ENCODE results near the gene LRP6.
"Not testable (repeated sequence)": the region's sequence is repeated elsewhere in the genome, so short reads cannot be mapped to it uniquely, and the experiment has no call there.

Gene LRP6

DNA sequence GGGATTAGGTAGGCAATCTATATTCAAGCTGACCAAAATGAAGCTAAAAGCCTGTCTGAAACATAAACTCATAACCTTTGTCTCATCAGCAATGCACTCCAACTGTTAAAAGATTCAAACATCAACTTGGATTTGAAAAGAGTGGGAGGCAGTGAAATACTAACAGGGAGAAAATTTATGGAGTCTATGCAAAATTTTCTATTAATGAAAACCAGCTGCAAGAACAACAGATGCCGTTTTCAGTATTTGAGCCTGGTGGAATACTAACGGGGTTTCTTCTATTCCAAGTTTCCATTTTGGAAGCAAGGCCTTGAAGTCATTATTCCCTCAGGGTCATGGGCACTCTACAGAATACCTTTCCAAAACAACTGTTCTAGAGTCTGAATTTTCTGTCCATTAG, 88.3 kb downstream of the LRP6 start:
- no peak for DNase-seq

DNA sequence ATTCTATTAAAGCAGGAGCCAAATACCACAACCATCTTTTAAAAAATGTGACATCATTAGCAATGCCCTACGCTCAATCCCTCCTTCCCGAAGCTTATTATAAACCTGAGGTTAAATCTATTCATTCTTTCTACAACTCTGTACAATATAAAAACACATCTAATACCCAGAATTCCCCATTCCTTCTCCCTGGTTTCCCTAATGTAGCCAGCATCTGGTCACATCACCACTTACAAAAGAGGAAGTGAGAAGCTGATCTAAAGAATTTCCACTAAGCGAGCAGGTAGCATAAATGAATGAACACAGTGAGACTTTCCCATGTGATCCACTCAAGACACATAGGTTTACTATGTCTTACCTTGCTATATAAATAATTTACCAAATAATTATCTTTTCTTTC, 90.4 kb downstream of the LRP6 start:
- no peak for DNase-seq

GRCh38 chr12:12171991-12172511, 94.8 kb downstream of the LRP6 start:
- DNase-seq, result no peak

GRCh38 chr12:12167847-12168246, 99.0 kb downstream of the LRP6 start:
- DNase-seq, result no peak

GRCh38 chr12:12166751-12167150, 100.1 kb downstream of the LRP6 start:
- DNase-seq, result no peak

DNA sequence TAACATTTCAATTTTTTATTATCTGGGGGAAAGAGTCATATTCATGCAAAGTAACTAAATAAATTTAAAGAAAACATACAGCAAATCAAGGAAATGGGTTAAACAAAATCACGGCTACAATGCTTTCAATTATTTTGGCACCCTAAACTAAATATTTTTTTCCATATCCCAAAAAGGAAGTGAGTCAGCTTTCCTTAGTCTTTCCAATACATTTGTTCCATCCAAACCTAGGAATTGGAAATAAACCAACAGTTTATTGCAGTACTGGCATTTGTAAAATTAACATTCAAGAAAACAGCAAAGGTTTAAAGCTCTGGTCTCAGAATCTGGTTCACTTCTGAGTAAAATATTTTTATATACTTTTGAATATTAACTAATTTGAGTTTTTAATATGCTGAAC, 106.9 kb downstream of the LRP6 start:
- no peak for DNase-seq

DNA sequence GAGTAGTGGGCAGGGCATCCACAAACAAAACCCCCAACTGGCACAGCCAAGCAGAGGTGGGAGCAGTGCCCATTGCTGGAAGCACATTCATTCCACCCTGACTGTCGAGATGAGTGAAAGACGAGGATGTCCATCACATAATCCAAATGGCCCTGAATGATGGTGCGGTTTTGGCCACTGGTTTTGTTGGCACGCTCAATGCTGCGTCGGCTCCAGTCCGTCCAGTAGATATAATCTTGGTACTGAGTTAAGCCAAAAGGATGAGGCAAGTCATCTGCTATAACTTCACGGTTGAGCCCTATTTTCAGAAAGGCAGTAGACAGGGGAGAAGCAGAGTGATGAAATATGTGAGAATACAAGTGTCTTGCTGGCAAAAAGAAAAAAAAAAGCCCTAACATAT, 108.0 kb downstream of the LRP6 start:
- DNase-seq, result no peak

DNA sequence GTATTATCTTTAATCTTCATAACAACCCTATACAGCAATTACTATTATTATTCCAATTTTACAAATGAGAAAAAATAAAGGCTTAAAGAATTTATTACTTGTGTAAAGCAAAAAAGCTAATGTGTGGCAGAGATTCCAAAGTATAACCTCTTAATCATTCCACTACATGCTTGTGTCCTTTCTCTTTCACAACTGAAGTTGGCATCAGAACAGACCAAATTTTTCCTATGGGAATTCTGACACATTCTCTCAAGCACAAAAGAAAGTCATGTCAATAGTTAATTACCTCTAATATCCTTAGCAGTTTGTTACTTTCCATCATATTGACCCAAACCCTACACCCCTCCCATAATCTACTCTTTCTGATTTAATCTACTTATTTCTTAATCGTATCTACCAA, 109.4 kb downstream of the LRP6 start:
- DNase-seq, result no peak

DNA sequence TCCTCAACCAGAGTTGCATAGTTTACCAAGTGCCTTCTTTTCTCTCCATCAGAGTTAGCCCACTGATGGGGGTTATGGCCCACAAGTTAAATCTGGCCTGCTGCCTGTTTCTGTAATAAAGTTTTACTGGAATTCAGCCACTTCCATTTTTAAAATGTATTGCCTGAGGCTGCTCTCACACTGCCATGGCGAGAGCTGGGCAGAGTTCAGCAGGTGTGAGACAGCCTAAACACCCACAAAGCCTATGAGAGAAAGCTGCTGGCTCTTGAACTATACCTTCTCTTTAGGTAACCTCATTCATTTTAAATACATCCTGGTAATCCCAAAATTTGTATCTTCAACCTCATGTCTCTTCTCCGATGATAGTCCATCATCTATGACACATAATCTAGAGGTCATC, 110.0 kb downstream of the LRP6 start:
- DNase-seq, result no peak

DNA sequence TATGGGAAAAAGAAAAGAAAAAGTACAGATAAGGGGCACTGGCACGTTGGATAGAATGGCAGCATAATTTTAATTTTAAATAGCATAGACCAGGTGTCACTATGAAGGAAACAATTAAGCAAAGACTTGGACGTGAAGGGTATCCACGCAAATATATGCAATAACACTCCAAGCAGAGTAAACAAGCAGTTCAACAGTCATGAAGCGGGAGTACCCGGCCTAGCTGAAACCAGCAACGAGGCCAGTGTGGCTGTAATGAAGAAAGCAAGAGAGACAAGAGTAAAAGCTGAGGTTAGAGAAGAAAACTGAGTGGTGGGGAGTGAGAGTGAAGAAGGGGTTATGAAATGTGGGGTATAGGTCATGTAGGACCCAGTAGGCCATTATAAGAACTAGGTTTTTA, 110.7 kb downstream of the LRP6 start:
- no peak for DNase-seq

DNA sequence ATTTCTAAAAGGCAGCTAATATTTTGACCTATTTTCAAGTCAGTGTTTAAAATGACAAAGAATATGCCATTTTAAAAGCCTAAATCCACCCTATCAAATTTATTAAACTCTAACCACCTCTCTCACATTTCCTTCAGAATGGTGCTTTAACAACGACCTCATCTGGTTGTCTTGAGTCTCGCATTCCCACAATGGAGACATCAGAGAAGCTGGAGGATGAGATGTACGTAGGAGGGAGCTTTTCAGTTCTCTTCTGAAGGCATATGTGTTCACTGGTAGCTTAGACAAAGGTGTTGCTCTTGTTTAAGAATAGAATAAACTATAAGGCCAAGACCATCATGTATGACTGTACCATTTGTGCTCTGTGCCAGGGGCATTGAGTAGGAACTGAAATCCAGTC, 113.2 kb downstream of the LRP6 start:
- no peak for DNase-seq

GRCh38 chr12:12147111-12147510, 119.7 kb downstream of the LRP6 start:
- no peak for DNase-seq

GRCh38 chr12:12144531-12144930, 122.3 kb downstream of the LRP6 start:
- not testable (repeated sequence) for DNase-seq

- DNase-seq, result no peak
Observed at GRCh38 chr12:12141000-12141399, 125.8 kb downstream of the LRP6 start.

- no peak for DNase-seq
Observed at GRCh38 chr12:12138203-12139154, 128.4 kb downstream of the LRP6 start.

DNA sequence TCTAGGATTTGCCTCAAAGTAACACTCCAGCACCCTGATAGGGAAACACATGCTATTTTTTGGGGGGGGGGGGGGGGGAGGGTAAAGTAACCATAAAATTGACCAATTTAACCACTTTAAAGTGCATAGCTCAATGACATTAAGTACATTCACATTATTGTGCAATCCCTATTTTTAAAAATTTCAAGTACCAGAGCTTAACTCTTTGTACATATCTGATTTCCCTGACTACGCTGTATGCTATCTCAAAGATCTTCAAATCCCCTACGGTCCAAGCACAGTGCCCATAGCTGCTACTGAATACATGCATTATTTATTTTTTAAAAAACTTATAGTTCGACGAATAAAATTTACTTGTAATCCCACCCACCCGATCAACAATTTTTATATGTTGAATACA, 133.1 kb downstream of the LRP6 start:
- no peak for DNase-seq

- no peak for DNase-seq
Observed at GRCh38 chr12:12133259-12133658, 133.6 kb downstream of the LRP6 start.

DNA sequence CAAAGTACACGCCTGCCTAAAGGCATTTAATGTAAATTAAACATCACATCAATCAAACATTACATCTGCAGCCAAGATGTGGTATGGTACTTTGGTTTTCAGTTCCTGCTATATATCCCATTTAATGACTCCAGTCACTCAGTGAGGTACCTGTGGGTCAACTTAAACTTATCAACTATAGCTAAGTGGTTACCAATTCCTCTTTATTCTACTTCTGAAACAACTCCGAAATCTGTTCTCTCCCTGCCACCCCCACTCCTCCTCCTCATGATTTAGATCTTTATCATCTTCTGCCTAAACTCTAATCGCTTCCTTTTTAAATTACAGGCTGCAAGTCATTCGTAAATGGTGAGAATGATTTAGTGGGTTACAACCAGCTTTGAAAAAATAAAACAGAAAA, 138.2 kb downstream of the LRP6 start:
- DNase-seq, result no peak

GRCh38 chr12:12127304-12127703, 139.5 kb downstream of the LRP6 start:
- no peak for DNase-seq

DNA sequence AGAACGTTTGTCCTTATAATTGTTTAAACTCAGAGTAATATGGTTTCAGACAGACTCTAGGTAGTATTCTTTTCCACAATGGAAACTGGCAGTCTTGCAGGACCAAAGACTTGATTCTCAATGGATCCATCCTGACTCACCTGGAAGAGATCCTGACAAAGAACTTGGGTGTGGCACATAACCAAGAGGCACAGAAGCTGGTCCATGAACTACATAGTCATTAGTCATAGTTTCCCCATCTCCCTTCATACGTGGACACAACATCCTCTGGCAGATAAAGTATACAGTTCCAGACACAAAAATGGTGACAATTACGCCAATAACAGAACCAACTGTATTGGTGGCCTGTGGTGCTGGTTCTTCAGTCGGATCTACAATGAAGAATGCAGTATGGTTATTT, 140.3 kb downstream of the LRP6 start:
- DNase-seq, result no peak

- no peak for DNase-seq
Observed at GRCh38 chr12:12123036-12123604, 143.7 kb downstream of the LRP6 start.

DNA sequence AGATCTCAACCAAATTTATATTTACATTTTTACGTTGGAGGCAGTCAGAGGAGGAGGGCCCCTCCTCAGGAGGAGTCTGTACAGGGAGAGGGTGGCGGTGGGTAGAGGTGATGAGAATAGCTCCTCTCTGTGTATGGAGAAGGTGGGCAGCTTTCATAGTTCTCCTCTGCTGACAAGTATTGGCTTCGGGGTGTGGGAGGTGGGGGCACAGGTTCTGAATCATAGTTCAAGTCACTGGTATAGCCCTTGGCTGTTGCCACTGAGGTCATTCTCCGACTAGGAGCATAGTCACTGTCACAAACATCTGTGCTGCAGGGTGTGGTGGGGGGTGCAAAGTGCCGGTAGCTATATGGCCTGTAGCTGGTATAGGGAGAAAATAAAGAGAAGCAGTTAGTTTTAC, 145.8 kb downstream of the LRP6 start:
- no peak for DNase-seq

DNA sequence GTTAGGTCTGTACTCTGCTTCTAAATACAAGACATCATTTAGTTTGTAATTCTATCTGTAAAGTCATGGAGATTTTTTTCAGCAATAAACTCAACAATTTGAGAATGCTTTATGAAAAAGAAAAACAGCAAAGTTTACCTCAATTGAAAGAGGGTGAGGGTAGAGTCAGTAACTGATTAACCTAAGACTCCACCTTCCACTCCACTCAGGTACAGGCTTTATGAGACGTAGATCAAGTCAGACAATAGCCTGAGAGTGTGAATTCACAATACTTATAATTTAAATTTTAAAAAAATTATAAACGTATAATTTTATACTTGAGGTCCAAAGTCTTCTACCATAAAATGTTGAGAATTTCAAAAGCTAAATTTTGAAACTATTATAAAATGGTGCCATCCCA, 150.2 kb downstream of the LRP6 start:
- DNase-seq, result no peak

GRCh38 chr12:12115514-12115913, 151.3 kb downstream of the LRP6 start:
- DNase-seq, result no peak

All from activated gamma-delta T cell (primary cell).